Endothelial cell of umbilical vein (primary cell): Measurements from ENCODE around the gene HTRA1.

Experiments
- CTCF ChIP-seq, 2 donors: IDR thresholded peaks; 1 replicate in 1 of 2; 2 replicates in 1 of 2; pipeline ENCODE4 v1.5.1; 2011; ENCODE audit warnings: low read length in 2 of 2, mild to moderate bottlenecking in 2 of 2, moderate library complexity in 2 of 2, control low read depth in 1 of 2, inconsistent platforms in 1 of 2, low read depth in 1 of 2; ENCODE audit not compliant: insufficient read depth in 1 of 2; ENCODE audit errors: extremely low read depth in 1 of 2
- EZH2 ChIP-seq: IDR thresholded peaks from 2 replicates; pipeline ENCODE4 v1.6.1; 2012; ENCODE audit warnings: borderline replicate concordance, low read depth, mild to moderate bottlenecking, moderate library complexity, low read length, inconsistent platforms; ENCODE audit not compliant: severe bottlenecking
- FOS ChIP-seq: IDR thresholded peaks from 2 replicates; pipeline ENCODE4 v1.6.1; 2011; ENCODE audit warnings: mild to moderate bottlenecking, low read length, moderate library complexity, borderline replicate concordance; ENCODE audit not compliant: insufficient read depth
- POLR2A ChIP-seq: IDR thresholded peaks from 2 replicates; pipeline ENCODE4 v1.6.1; 2012; ENCODE audit warnings: low read depth, mild to moderate bottlenecking, control low read depth, low read length

DNA sequence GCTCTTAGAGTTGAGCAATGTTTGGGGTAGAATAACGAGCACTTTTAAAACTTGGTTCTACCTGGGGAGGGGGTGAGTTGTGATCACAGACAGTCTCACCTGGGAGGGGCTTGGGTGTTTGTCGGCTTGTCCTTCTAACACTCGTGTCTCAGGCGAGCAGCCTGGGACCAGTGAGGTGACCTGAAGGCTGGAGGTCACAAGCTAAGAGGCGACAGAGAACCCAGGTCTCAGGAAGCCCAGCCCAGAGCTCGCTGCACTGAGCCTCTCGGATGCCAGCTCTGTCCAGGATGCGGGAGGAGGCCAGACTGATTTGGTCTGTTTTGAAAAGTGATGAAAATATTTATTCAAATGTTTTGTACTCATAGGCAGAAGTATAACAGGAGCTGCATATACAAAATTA, 11.8 kb downstream of the HTRA1 start:
- TF ChIP-seq EZH2, result no peak
- no peak for TF ChIP-seq CTCF (IDR thresholded peaks at IDR 0.05; ENCODE audit: extremely low read depth in 1 of 2, insufficient read depth in 1 of 2, low read depth in 1 of 2, low read length in 2 of 2)
- no peak for TF ChIP-seq POLR2A
- no peak for TF ChIP-seq FOS
